HG02623 (cell line): ENCODE measurements around the gene ADAM10.

Source experiments
- ATAC-seq: cut with Tn5 transposase; IDR thresholded peaks from one replicate; pipeline ENCODE4 v1.9.1; 2021; ENCODE audit warnings: moderate library complexity; ENCODE audit not compliant: unreplicated experiment

The ADAM10 gene

GRCh38 chr15:58760385-58761009, 11.0 kb upstream of the ADAM10 start:
- no peak for ATAC-seq

GRCh38 chr15:58758141-58758540, 8.6 kb upstream of the ADAM10 start:
- no peak for ATAC-seq

GRCh38 chr15:58755956-58756355, 6.4 kb upstream of the ADAM10 start:
- no peak for ATAC-seq

- no peak for ATAC-seq
Measured at GRCh38 chr15:58755350-58755749, 5.8 kb upstream of the ADAM10 start.

GRCh38 chr15:58752716-58753115, 3.2 kb upstream of the ADAM10 start:
- no peak for ATAC-seq

GRCh38 chr15:58748852-58749531, 515 bp downstream of the ADAM10 start:
- peak; percentile 21 for ATAC-seq

GRCh38 chr15:58748040-58748851, 1.3 kb downstream of the ADAM10 start:
- no peak for ATAC-seq

- ATAC-seq: no peak
Measured at GRCh38 chr15:58746174-58746573, 3.3 kb downstream of the ADAM10 start.

GRCh38 chr15:58742819-58743502, 6.5 kb downstream of the ADAM10 start:
- no peak for ATAC-seq

GRCh38 chr15:58742022-58742813, 7.3 kb downstream of the ADAM10 start:
- ATAC-seq: no peak

- no peak for ATAC-seq
Measured at GRCh38 chr15:58741032-58741431, 8.5 kb downstream of the ADAM10 start.

GRCh38 chr15:58740436-58740835, 9.1 kb downstream of the ADAM10 start:
- ATAC-seq: no peak

GRCh38 chr15:58738046-58738707, 11.3 kb downstream of the ADAM10 start:
- ATAC-seq: no peak

- ATAC-seq: no peak
Measured at GRCh38 chr15:58737298-58737697, 12.2 kb downstream of the ADAM10 start.

GRCh38 chr15:58736018-58736643, 13.4 kb downstream of the ADAM10 start:
- ATAC-seq: no peak

GRCh38 chr15:58734859-58735258, 14.6 kb downstream of the ADAM10 start:
- no peak for ATAC-seq

GRCh38 chr15:58732625-58733363, 16.7 kb downstream of the ADAM10 start:
- no peak for ATAC-seq

- ATAC-seq: no peak
Measured at GRCh38 chr15:58731756-58732535, 17.6 kb downstream of the ADAM10 start.
